ENCODE measurements around the gene TMEM87B.

- no peak for TF ChIP-seq YY1 (IDR thresholded peaks at IDR 0.05; ENCODE audit: insufficient read depth, insufficient read length)
- TF ChIP-seq ZNF274 (IDR thresholded peaks at IDR 0.05; ENCODE audit: low read depth, low read length), result no peak
Measured at GRCh38 chr2:112023707-112024106, 31.4 kb upstream of the TMEM87B start.
